GM19238 (cell line): ENCODE results near the gene IER2.
"Not testable (repeated sequence)": the region's sequence is repeated elsewhere in the genome, so short reads cannot be mapped to it uniquely, and the experiment has no call there.

Source experiments
- DNase-seq: peaks from one replicate; pipeline ENCODE4 v3.0.0; 2011; ENCODE audit warnings: low spot score; ENCODE audit not compliant: insufficient read length

Gene IER2

GRCh38 chr19:13195678-13196077 lies 45.5 kb downstream of the IER2 start:
- no peak for DNase-seq

- no peak for DNase-seq
Measured at GRCh38 chr19:13198634-13199033, 48.4 kb downstream of the IER2 start.

- DNase-seq: not testable (repeated sequence)
Measured at GRCh38 chr19:13202112-13202511, 51.9 kb downstream of the IER2 start.
